ENCODE results near the gene RTTN.

Gene RTTN

GRCh38 chr18:70069965-70070364 is 135.5 kb downstream of the RTTN start:
- no peak for DNase-seq

DNA sequence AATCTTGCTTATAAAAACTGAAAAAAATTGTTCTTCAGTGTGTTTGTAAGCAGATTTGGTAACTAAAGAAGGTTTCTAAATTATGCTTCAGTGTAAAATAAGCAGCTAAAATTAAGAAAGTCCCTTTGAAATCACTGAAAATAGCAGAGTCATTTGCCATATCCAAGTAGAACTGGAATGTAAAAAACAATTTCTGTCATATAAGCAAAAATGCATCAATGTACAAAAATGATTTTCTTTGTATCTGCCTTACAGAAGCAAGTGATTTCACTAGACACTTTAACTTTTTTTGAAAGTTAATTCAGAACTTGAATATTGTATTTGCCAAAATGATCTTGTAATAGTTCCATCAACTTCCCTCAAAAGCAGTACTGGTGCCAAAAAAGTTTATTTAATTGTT is 136.1 kb downstream of the RTTN start:
- DNase-seq = no peak

GRCh38 chr18:70068981-70069380 is 136.5 kb downstream of the RTTN start:
- DNase-seq = no peak

- no peak for DNase-seq
Measured at GRCh38 chr18:70059684-70060083, 145.8 kb downstream of the RTTN start.

GRCh38 chr18:70058916-70059315 is 146.6 kb downstream of the RTTN start:
- no peak for DNase-seq

GRCh38 chr18:70047931-70048603 is 157.4 kb downstream of the RTTN start:
- DNase-seq = no peak

GRCh38 chr18:70046796-70047195 is 158.7 kb downstream of the RTTN start:
- DNase-seq = no peak

- DNase-seq = no peak
Measured at GRCh38 chr18:70046207-70046606, 159.3 kb downstream of the RTTN start.

DNA sequence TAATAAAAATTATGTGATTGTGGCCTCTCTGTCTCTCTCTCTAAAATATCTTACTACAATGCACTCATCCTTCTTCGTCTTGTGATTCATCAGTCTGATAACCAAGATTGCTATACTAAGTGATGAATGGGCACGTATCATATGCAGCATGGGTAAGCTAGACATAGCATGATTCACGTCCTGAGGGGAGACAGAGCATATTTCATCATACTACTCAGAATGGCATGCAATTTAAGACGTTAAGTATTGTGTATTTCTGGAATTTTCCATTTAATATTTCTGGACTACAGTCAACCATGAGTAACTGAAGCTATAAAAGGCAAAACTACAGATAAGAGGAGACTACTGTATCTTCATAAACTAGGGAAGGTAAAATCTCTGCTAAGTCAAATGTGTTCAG is 160.9 kb downstream of the RTTN start:
- no peak for DNase-seq

DNA sequence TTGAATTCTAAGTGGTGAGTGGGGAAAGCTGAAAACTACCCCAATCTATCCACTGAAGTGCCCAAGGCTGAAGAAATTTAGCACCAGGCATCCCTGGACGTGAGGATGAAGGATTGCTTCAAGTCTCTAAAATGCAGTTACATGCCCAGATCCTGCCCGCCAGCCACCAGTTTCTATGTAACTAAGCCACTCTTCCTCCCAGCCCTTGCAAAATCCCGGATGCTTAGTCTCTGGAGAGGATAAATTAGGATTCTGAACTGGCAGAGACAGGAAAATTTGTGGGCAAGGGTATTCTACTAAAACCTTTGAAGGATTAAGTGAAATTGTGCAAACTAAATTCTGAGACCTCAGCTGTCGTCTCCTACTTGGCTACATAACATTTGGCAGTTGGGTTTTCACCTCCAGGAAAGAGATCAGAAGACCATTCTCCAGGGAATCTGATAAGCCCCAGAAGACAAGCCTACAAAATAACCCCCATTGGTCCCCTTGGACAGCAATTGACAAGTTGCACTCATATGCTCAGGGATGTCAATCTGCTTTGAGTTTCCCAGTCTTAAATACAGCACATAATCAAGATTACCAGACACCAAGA is 163.9 kb downstream of the RTTN start:
- no peak for DNase-seq

DNA sequence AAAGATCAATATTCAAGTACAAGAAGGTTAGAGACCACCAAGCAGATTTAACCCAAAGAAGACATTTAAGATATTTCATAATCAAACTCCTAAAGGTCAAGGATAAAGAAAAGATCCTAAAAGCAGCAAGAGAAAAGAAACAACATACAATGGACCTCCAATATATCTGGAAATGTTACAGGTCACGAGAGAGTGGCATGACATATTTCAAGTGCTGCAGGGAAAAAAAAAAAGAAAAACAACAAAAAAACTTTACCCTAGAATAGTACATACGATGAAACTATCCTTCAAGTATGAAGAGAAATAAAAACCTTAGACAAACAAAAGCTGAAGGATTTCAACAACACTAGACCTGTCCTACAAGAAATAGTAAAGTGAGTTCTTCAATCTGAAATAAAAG is 166.3 kb downstream of the RTTN start:
- no peak for DNase-seq

GRCh38 chr18:70037431-70038061 is 167.9 kb downstream of the RTTN start:
- DNase-seq = no peak

GRCh38 chr18:70036771-70037347 is 168.6 kb downstream of the RTTN start:
- DNase-seq = no peak

GRCh38 chr18:70036168-70036567 is 169.3 kb downstream of the RTTN start:
- DNase-seq = no peak

GRCh38 chr18:70031221-70031620 is 174.3 kb downstream of the RTTN start:
- no peak for DNase-seq

- DNase-seq = no peak
Measured at GRCh38 chr18:70030728-70031127, 174.8 kb downstream of the RTTN start.

- DNase-seq = no peak
Measured at GRCh38 chr18:70029163-70029562, 176.3 kb downstream of the RTTN start.

DNA sequence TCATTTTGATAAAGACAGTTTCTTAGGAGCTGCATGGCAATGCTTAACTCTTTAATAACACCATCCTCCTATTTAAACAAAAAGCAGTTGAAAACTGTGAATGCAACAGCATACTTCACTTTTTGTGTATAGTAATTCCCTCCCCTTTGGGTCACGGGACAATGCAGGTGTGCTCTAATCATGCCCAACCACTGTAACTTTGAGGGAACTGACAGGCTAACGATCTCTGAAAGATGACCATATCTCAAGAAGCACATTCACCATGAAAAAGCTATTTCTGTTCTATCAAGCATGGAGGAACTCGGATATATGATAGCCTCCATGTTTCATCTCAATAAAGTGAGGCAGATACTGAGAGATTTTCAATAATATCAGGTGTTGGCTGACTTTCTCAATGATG is 176.8 kb downstream of the RTTN start:
- DNase-seq = no peak

GRCh38 chr18:70028084-70028483 is 177.4 kb downstream of the RTTN start:
- no peak for DNase-seq

GRCh38 chr18:70025580-70025979 is 179.9 kb downstream of the RTTN start:
- no peak for DNase-seq

- no peak for DNase-seq
Measured at GRCh38 chr18:70024829-70025228, 180.7 kb downstream of the RTTN start.

DNA sequence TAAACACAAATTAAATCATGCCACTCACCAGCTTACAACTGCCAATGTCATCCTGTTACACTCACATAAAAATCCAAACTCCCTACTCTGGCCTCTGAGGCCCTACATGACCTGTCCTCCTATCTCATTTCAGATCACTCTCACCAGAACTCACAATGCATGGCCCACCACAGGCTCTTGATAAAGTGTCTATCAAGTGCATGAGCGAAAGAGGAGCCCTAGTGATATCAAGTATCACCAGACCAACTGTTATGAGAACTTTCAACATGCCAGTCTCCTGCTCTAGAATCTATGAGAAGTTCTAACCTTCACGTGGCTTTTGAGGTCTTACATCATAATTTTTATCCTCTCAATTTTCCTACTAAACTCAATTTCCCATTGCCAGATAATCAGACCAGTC is 181.4 kb downstream of the RTTN start:
- no peak for DNase-seq

DNA sequence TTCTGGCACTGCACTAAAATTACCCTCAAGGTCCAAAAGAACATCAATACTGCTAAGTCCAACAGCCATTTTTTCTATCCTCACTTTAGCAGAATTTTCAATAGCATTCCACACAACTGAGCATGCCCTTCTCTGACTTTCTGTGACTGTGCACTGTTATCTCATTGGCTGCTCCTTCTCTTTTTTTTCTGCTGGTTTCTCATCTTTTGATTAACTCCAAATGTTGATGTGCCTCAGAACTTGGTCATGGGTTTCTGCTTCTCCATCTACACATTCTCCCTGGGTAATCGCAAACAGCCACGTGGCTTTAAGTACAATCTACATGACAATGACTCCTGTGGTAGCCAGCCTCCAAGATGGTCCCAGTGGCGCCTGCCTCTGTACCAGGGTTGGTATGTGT is 182.9 kb downstream of the RTTN start:
- DNase-seq = no peak

- no peak for DNase-seq
Measured at GRCh38 chr18:70021498-70021897, 184.0 kb downstream of the RTTN start.

Data from NCI-H1105 treated with DMSO at 0.1 percent for 48 hours (cell line).